ENCODE data around the gene MTMR11. TPM values are rescaled to one million over a fixed set of nuclear protein-coding genes. Genes with fewer than 3 reads are reported as not detected.

The MTMR11 gene
- total and polyA plus RNA-seq, 2 donors (not counting 1 experiment from before 2014, with no cell fraction given), result 14.0 to 17.5 TPM

DNA sequence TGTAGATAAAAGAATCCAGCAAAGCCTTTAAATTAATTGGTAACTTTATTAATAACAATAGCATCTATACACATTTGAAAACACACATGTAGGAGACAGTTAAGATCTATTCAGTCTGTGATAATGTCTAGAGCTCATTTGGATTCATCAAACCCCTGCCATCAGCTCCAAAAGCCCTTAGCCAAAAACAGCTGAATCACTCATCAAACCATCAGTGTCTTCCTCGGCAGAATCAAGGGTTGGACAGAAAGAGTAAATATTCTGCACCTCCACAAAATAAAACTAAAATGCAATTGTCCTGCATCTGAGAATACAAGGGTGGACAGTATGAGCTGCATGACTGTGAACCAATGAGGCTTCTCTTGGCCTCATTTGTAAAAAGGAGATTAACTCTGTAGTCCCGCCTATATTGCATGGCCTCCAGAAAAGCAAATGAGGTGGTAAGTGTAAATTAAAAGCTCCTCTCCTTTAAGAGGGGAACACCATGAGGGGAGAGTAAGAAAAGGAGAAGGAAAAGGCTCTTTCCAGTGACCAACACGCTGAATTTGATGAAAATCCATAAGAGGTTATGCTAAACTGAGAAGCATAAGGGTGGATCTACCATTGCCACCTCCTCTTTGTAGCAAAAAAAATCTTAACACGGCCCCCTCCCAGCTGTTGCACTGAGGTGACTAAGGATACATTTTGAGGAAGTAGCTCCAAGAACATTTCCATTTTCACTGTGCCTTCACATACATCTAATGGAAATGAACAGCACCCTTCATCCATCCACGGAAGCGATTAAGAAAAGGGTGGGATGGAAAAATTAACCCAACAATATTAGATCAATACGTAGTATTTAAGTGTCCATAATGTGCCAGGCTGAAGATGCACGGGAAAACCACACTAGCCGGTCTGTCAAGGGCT, 52.0 kb downstream of the MTMR11 start:
- Histone ChIP-seq H3K79me2 (ENCODE audit: control insufficient read depth, insufficient read depth, low read length) (peaks cover 3% of the 10 kb centered on the region), H2AFZ (ENCODE audit: low read length) (no peak overlapping the region), H3K4me3 (replicated peaks in 1 of 4; ENCODE audit: control extremely low read depth in 1 of 4, insufficient read depth in 1 of 4, low read depth in 3 of 4, low read length in 4 of 4) (peak overlapping the region; percentile 66 to 80 (median 73)), H3K27ac (ENCODE audit: insufficient read depth, low read length) (peak overlapping the region; percentile 98), H3K4me2 (ENCODE audit: extremely low read depth, insufficient read depth, low read length) (peak overlapping the region; percentile 98), H3K27me3 (ENCODE audit: control insufficient read depth, insufficient read depth, low read length) (no peaks in the 10 kb centered on the region), H3K9ac (ENCODE audit: insufficient read depth, low read length) (peak overlapping the region; percentile 79), H3K4me1 (ENCODE audit: control insufficient read depth, extremely low read depth, insufficient read depth, low read length) (peaks cover 5% of the 10 kb centered on the region), H3K9me3 (ENCODE audit: control insufficient read depth, insufficient read depth, low read depth, low read length) (no peaks in the 10 kb centered on the region), H3K36me3 (ENCODE audit: control insufficient read depth, insufficient read depth, low read length) (no peaks in the 10 kb centered on the region), H4K20me1 (ENCODE audit: control insufficient read depth, extremely low read depth, insufficient read depth, low read length) (no peaks in the 10 kb centered on the region)
- TF ChIP-seq EZH2 (IDR thresholded peaks at IDR 0.05; ENCODE audit: low read length, missing control alignments), result no peak
- TF ChIP-seq CTCF (conservative IDR thresholded peaks at IDR 0.05 in 1 of 2, IDR thresholded peaks at IDR 0.05 in 1 of 2; ENCODE audit: low read depth in 1 of 2, low read length in 2 of 2), result no peak
- peak; percentile 36 to 37 for DNase-seq (ENCODE audit: low read depth in 2 of 2)

DNA sequence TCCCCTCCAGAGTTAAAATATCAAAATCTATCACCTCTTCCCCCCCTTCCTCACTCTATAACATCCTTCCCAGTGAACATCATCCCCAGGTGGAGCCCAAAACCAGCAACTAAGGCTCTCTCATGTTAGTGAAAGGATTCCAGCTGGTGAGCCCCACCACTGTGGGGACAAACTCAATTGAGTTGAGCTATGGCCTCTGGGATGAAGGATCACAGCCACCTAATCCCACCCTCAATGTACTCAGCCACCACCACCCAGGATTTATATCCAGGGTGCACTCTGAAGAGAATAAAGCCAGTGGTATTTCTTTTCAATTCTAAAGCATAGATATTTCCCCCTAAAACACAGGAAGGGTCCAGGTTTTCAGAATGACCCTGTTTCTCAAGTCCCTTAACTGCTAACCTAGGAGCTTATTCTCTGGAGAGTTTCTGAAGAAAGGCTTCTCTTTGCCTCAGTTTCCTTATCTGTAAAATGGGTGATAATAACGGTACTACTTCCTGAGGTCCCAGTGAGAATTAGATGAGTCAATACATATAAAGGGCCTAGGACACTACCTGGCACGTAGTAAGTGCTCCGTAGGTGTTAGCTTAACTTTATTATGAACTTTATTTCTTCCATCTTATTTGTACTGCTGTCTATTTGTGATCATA, 53.0 kb downstream of the MTMR11 start:
- H3K79me2 ChIP-seq (ENCODE audit: control insufficient read depth, insufficient read depth, low read length), result peaks cover 3% of the 10 kb centered on the region
- no peak overlapping the region for H3K4me2 ChIP-seq (ENCODE audit: extremely low read depth, insufficient read depth, low read length)
- H3K27me3 ChIP-seq (ENCODE audit: control insufficient read depth, insufficient read depth, low read length), result no peaks in the 10 kb centered on the region
- no peak overlapping the region for H2AFZ ChIP-seq (ENCODE audit: low read length)
- H3K9ac ChIP-seq (ENCODE audit: insufficient read depth, low read length), result no peak overlapping the region
- no peaks in the 10 kb centered on the region for H3K9me3 ChIP-seq (ENCODE audit: control insufficient read depth, insufficient read depth, low read depth, low read length)
- H3K4me3 ChIP-seq (replicated peaks in 1 of 4; ENCODE audit: control extremely low read depth in 1 of 4, insufficient read depth in 1 of 4, low read depth in 3 of 4, low read length in 4 of 4), result peak overlapping the region in 2 of 4 experiments; percentile 77 to 80
- peaks cover 2% of the 10 kb centered on the region for H3K4me1 ChIP-seq (ENCODE audit: control insufficient read depth, extremely low read depth, insufficient read depth, low read length)
- no peak for TF ChIP-seq EZH2 (IDR thresholded peaks at IDR 0.05; ENCODE audit: low read length, missing control alignments)
- no peak for TF ChIP-seq CTCF (conservative IDR thresholded peaks at IDR 0.05 in 1 of 2, IDR thresholded peaks at IDR 0.05 in 1 of 2; ENCODE audit: low read depth in 1 of 2, low read length in 2 of 2)
- H3K36me3 ChIP-seq (ENCODE audit: control insufficient read depth, insufficient read depth, low read length), result no peaks in the 10 kb centered on the region
- H4K20me1 ChIP-seq (ENCODE audit: control insufficient read depth, extremely low read depth, insufficient read depth, low read length), result no peaks in the 10 kb centered on the region
- no peak for DNase-seq (ENCODE audit: low read depth in 2 of 2)
- H3K27ac ChIP-seq (ENCODE audit: insufficient read depth, low read length), result no peak overlapping the region

- H3K27ac ChIP-seq (ENCODE audit: insufficient read depth, low read length), result no peak overlapping the region
- H3K9ac ChIP-seq (ENCODE audit: insufficient read depth, low read length), result no peak overlapping the region
- H3K27me3 ChIP-seq (ENCODE audit: control insufficient read depth, insufficient read depth, low read length), result no peaks in the 10 kb centered on the region
- no peaks in the 10 kb centered on the region for H4K20me1 ChIP-seq (ENCODE audit: control insufficient read depth, extremely low read depth, insufficient read depth, low read length)
- H3K4me3 ChIP-seq (replicated peaks in 1 of 4; ENCODE audit: control extremely low read depth in 1 of 4, insufficient read depth in 1 of 4, low read depth in 3 of 4, low read length in 4 of 4), result no peak overlapping the region
- DNase-seq (ENCODE audit: low read depth in 2 of 2), result no peak
- H3K4me1 ChIP-seq (ENCODE audit: control insufficient read depth, extremely low read depth, insufficient read depth, low read length), result peaks cover 2% of the 10 kb centered on the region
- no peaks in the 10 kb centered on the region for H3K9me3 ChIP-seq (ENCODE audit: control insufficient read depth, insufficient read depth, low read depth, low read length)
- no peak overlapping the region for H2AFZ ChIP-seq (ENCODE audit: low read length)
- peaks cover 3% of the 10 kb centered on the region for H3K79me2 ChIP-seq (ENCODE audit: control insufficient read depth, insufficient read depth, low read length)
- H3K4me2 ChIP-seq (ENCODE audit: extremely low read depth, insufficient read depth, low read length), result no peak overlapping the region
- no peaks in the 10 kb centered on the region for H3K36me3 ChIP-seq (ENCODE audit: control insufficient read depth, insufficient read depth, low read length)
- TF ChIP-seq EZH2 (IDR thresholded peaks at IDR 0.05; ENCODE audit: low read length, missing control alignments) (no peak), CTCF (conservative IDR thresholded peaks at IDR 0.05 in 1 of 2, IDR thresholded peaks at IDR 0.05 in 1 of 2; ENCODE audit: low read depth in 1 of 2, low read length in 2 of 2) (no peak)
Measured at GRCh38 chr1:149881876-149882275, 54.8 kb downstream of the MTMR11 start.
